GM12878 (cell line): ENCODE measurements around the gene DET1. TPM values are rescaled to one million over a fixed set of nuclear protein-coding genes. Genes with fewer than 3 reads are reported as not detected.

Experiments used
- ATAC-seq: fragments of 200-7000 bp; cut with Tn5 transposase; 3 replicates; pipeline ENCODE4 v1.9.1; 2020; ENCODE audit warnings: mild to moderate bottlenecking, moderate library complexity
- BruUV-seq: library from RNA; stranded (reverse); fragments of 400-500 nt; replicated peaks from 2 replicates; lab custom pipeline; 2021; lab: Mats Ljungman, UMichigan
- CTCF ChIA-PET: fragments of 300-600 bp; sonication (Branson Sonifier 250); formaldehyde crosslinking; extraction: SDS; loops from one replicate; lab custom pipeline; 2021; ENCODE audit warnings: inconsistent platforms; lab: Yijun Ruan, JAX
- POLR2A ChIA-PET: fragments of 350-600 bp; formaldehyde crosslinking; extraction: SDS; loops from one replicate; lab custom pipeline; 2021; ENCODE audit warnings: inconsistent platforms; lab: Charles Lee
- RAD21 ChIA-PET: fragments of 300-600 bp; sonication (Branson Sonifier 250); formaldehyde crosslinking; loops from one replicate; lab custom pipeline; 2023; ENCODE audit warnings: antibody characterized with exemption; ENCODE audit not compliant: unreplicated experiment; lab: Charles Lee
- SMC1A ChIA-PET: fragments of 300-600 bp; sonication (Branson Sonifier 250); formaldehyde crosslinking; loops from one replicate; lab custom pipeline; 2023; ENCODE audit not compliant: unreplicated experiment, uncharacterized antibody; lab: Charles Lee
- DNase-seq: peaks from one replicate; pipeline ENCODE4 v3.0.0-alpha.2; 2011; ENCODE audit warnings: low read depth, low spot score
- FAIRE-seq: peaks from 3 replicates; lab custom pipeline; 2011; peaks lifted over from hg19 to GRCh38; lab: Jason Lieb, UNC
- H2AFZ ChIP-seq: 2 replicates; pipeline ENCODE4 v1.6.0; 2011; ENCODE audit warnings: low read depth, low read length, control low read depth; ENCODE audit not compliant: control insufficient read depth
- H3K27ac ChIP-seq: 2 replicates; pipeline ENCODE4 v1.5.1; 2011; ENCODE audit warnings: control low read depth; ENCODE audit not compliant: control insufficient read depth, insufficient read depth
- H3K27me3 ChIP-seq, 2 experiments: replicated peaks in 1 of 2; 2 replicates each; pipeline versions ENCODE4 v1.6.0 to v1.6.1; 2011; ENCODE audit warnings: low read length in 1 of 2; ENCODE audit not compliant: control insufficient read depth in 2 of 2, insufficient read depth in 2 of 2
- H3K36me3 ChIP-seq, 2 experiments: 2 replicates each; pipeline ENCODE4 v1.5.1; 2011; ENCODE audit warnings: low read length in 1 of 2; ENCODE audit not compliant: control insufficient read depth in 2 of 2, insufficient read depth in 2 of 2
- H3K4me1 ChIP-seq: 2 replicates; pipeline ENCODE4 v1.6.1; 2011; ENCODE audit warnings: mild to moderate bottlenecking, low read length, moderate library complexity, mixed read lengths; ENCODE audit not compliant: control insufficient read depth, insufficient read depth
- H3K4me2 ChIP-seq: 2 replicates; pipeline ENCODE4 v1.6.0; 2011; ENCODE audit warnings: control low read depth; ENCODE audit not compliant: control insufficient read depth, insufficient read depth
- H3K4me3 ChIP-seq: fragments of 200-600 bp; sonication (generic); 2 replicates; pipeline ENCODE4 v1.5.1; 2016
- H3K79me2 ChIP-seq: 2 replicates; pipeline ENCODE4 v1.6.0; 2011; ENCODE audit warnings: low read length; ENCODE audit not compliant: control insufficient read depth, insufficient read depth
- H3K9ac ChIP-seq: 2 replicates; pipeline ENCODE4 v1.8.0; 2011; ENCODE audit warnings: low read length, control low read depth, mixed read lengths; ENCODE audit not compliant: control insufficient read depth, insufficient read depth
- H3K9me3 ChIP-seq: replicated peaks from 3 replicates; pipeline ENCODE4 v1.5.1; 2011; ENCODE audit warnings: mild to moderate bottlenecking, low read length; ENCODE audit not compliant: control insufficient read depth, insufficient read depth
- H4K20me1 ChIP-seq: 2 replicates; pipeline ENCODE4 v1.6.0; 2011; ENCODE audit not compliant: control insufficient read depth, insufficient read depth
- BHLHE40 ChIP-seq, 2 experiments: fragments of 450-650 bp in 1 of 2; IDR thresholded peaks; 2 replicates each; pipeline ENCODE4 v1.6.1; 2011 to 2017; ENCODE audit warnings: low read depth in 2 of 2, borderline replicate concordance in 1 of 2, improper control_type of control experiment in 1 of 2, low read length in 1 of 2, mild to moderate bottlenecking in 1 of 2
- JUND ChIP-seq: IDR thresholded peaks from 2 replicates; pipeline ENCODE4 v1.6.1; 2012; ENCODE audit warnings: low read depth, mild to moderate bottlenecking, low read length, improper control_type of control experiment, moderate library complexity
- KDM1A ChIP-seq: fragments of 200-600 bp; sonication (generic); IDR thresholded peaks from 2 replicates; pipeline ENCODE4 v1.6.1; 2016; ENCODE audit warnings: borderline replicate concordance
- MYC ChIP-seq: IDR thresholded peaks from 2 replicates; pipeline ENCODE4 v1.6.1; 2011; ENCODE audit warnings: mild to moderate bottlenecking, low read length, moderate library complexity, inconsistent platforms; ENCODE audit not compliant: insufficient read depth, insufficient replicate concordance, insufficient read length, severe bottlenecking
- NFXL1 ChIP-seq: fragments of 450-650 bp; IDR thresholded peaks from 2 replicates; pipeline ENCODE4 v1.6.1; 2017; ENCODE audit warnings: antibody characterized with exemption, mild to moderate bottlenecking, borderline replicate concordance
- NFYB ChIP-seq: IDR thresholded peaks from 2 replicates; pipeline ENCODE4 v1.6.1; 2011; ENCODE audit warnings: low read depth, mild to moderate bottlenecking, low read length, improper control_type of control experiment, moderate library complexity; ENCODE audit not compliant: insufficient read depth
- RUNX3 ChIP-seq: IDR thresholded peaks from 2 replicates; pipeline ENCODE4 v1.6.1; 2012; ENCODE audit warnings: low read length, inconsistent platforms
- SMAD5 ChIP-seq: IDR thresholded peaks from 2 replicates; pipeline ENCODE4 v1.6.1; 2016; ENCODE audit warnings: antibody characterized with exemption, low read depth
- SRF ChIP-seq, 2 experiments: IDR thresholded peaks; 2 replicates each; pipeline ENCODE4 v1.6.1; 2011; ENCODE audit warnings: low read depth in 2 of 2, low read length in 2 of 2, mild to moderate bottlenecking in 1 of 2, moderate library complexity in 1 of 2
- SUZ12 ChIP-seq: fragments of 200-600 bp; sonication (generic); IDR thresholded peaks from one replicate; pipeline ENCODE4 v1.6.1; 2018; ENCODE audit warnings: antibody characterized with exemption, mild to moderate bottlenecking; ENCODE audit not compliant: unreplicated experiment
- TBL1XR1 ChIP-seq: IDR thresholded peaks from 2 replicates; pipeline ENCODE4 v1.6.1; 2012; ENCODE audit warnings: low read depth, low read length, improper control_type of control experiment
- TCF7 ChIP-seq: IDR thresholded peaks from 2 replicates; pipeline ENCODE4 v1.6.1; 2014; ENCODE audit warnings: antibody characterized with exemption, borderline replicate concordance
- WGBS: methylation state at CpG from one replicate; pipeline ENCODE4 v1.1.6; 2016; ENCODE audit warnings: low lambda C conversion rate; ENCODE audit not compliant: insufficient replicate concordance, insufficient coverage; ENCODE audit errors: missing lambda C conversion rate; 5-methylcytosine and 5-hydroxymethylcytosine counted together
- in situ Hi-C: fragments of 300-500 bp; cut with MboI; formaldehyde crosslinking; loops from 9 replicates; pipeline ENCODE4 v1.14.3; 2018; ENCODE audit warnings: mixed read lengths
- intact Hi-C: fragments of 100-400 bp; cut with micrococcal nuclease; formaldehyde crosslinking; loops from one replicate; pipeline ENCODE4 v1.14.2; 2022; ENCODE audit not compliant: unreplicated experiment
- polyA plus RNA-seq, 11 experiments: library from polyadenylated mRNA; depleted of rRNA in 4 of 11; unstranded in 6 of 11; stranded (reverse) in 5 of 11; fragments of >200 nt; fragmentation: Nextera tagmentation in 4 of 11; fragmentation: Illumina TruSeq in 1 of 11; extraction: Ambion mirVana in 4 of 11; extraction: Trizol in 1 of 11; gene quantifications; 1 replicate in 1 of 11; 2 replicates in 10 of 11; pipeline versions ENCODE4 v1.2.1 to v1.2.3, GENCODE V29; 2011 to 2016; ENCODE audit warnings: inconsistent platforms in 2 of 11, missing spikeins in 2 of 11, low read depth in 1 of 11
- total RNA-seq, 4 experiments: library from RNA; depleted of rRNA in 3 of 4; stranded (reverse); fragments of >200 nt in 3 of 4; fragmentation: Illumina TruSeq in 1 of 4; extraction: Trizol in 1 of 4; gene quantifications; 2 replicates each; pipeline versions ENCODE4 v1.2.1 to v1.2.3, GENCODE V29; 2013 to 2021
- TF ChIP-seq, protein P1 (sequence below): fragments of 450-650 bp; IDR thresholded peaks from 2 replicates; pipeline ENCODE4 v1.6.1; 2017; ENCODE audit warnings: antibody characterized with exemption, mild to moderate bottlenecking, moderate library complexity

The DET1 gene
- total and polyA plus RNA-seq, 10 of the 15 experiments (the other 5 are each of a cell fraction or from before 2014, with no cell fraction given), result 0.16 to 2.7 (median 1.4) TPM

DNA sequence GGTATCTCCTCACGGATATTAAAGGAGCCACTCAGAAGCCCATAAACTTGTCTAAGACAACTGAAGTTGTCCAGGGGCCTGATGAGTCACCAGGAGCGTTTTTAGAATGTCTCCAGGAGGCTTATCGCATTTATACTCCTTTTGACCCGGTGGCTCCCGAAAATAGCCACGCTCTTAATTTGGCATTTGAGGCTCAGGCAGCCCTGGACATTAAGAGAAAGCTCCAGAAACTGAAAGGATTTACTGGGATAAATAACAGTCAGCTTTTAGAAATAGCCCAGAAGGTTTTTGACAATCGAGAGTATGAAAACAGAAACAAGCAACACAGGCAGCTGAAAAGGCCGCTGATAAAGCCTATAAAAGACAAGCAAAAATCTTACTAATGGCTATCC lies 4.1 kb downstream of the DET1 start:
- ATAC-seq (no peak), DNase-seq (no peak), FAIRE-seq (no peak)
- ChIA-PET CTCF (no interaction called here), RAD21 (no interaction called here), POLR2A (no interaction called here), SMC1A (no interaction called here)
- Histone ChIP-seq H3K36me3 (no peaks in the 10 kb centered on the region), H2AFZ (no peak overlapping the region), H3K27me3 (no peaks in the 10 kb centered on the region), H3K4me3 (no peak overlapping the region), H3K9me3 (no peaks in the 10 kb centered on the region; the same call in 2 of the 3 replicates), H3K27ac (no peak overlapping the region), H3K4me2 (no peak overlapping the region), H3K79me2 (no peaks in the 10 kb centered on the region; the same call in 1 of the 2 replicates), H3K9ac (no peak overlapping the region), H3K4me1 (no peaks in the 10 kb centered on the region; the same call in 1 of the 2 replicates), H4K20me1 (no peaks in the 10 kb centered on the region)
- TF ChIP-seq TCF7, result no peak
- TF ChIP-seq KDM1A, result no peak
- WGBS, result 92% methylated on average over 8 of the region's 8 CpGs
- intact Hi-C loops (no loop called here), in situ Hi-C loops (no loop called here)
- BruUV-seq, result no TSS peak

DNA sequence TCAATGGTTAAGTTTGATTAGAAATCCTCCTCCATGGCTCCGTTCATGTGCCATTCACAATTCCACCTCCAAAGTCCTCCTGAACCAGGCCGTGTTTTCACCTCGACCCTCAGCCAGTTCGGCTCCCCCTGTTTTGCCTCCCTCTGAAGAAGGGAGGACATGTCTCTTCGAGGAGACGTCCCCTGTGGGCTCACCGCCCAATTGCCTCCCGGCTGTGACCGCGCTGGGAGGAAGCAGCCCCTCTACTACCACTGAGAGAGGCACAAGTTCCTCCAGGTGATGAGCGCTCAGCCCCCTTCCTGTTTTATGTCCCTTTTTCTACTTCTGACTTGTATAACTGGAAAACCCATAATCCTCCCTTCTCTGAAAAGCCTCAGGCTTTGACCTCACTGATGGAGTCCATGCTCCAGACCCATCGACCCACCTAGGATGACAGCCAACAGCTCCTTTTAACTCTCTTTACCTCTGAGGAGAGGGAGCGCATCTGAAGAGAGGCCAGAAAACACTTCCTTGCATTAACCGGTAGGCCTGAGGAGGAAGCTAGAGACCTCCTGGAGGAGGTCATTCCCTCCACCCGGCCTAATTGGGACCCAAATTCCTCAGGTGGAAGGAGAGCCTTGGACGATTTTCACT lies 4.7 kb downstream of the DET1 start:
- Histone ChIP-seq H3K4me3 (no peak overlapping the region), H2AFZ (no peak overlapping the region), H3K79me2 (no peaks in the 10 kb centered on the region; the same call in 1 of the 2 replicates), H3K27ac (no peak overlapping the region), H4K20me1 (no peaks in the 10 kb centered on the region), H3K4me2 (no peak overlapping the region), H3K9me3 (no peaks in the 10 kb centered on the region; the same call in 2 of the 3 replicates), H3K27me3 (no peaks in the 10 kb centered on the region), H3K4me1 (no peaks in the 10 kb centered on the region; the same call in 1 of the 2 replicates), H3K9ac (no peak overlapping the region), H3K36me3 (no peaks in the 10 kb centered on the region)
- FAIRE-seq (no peak), ATAC-seq (no peak), DNase-seq (no peak)
- SMC1A ChIA-PET, result no interaction called here
- CTCF ChIA-PET, result no interaction called here
- intact Hi-C loops (no loop called here), in situ Hi-C loops (no loop called here)
- RAD21 ChIA-PET, result no interaction called here
- WGBS, result 92% methylated on average over 16 of the region's 16 CpGs
- BruUV-seq, result no TSS peak
- POLR2A ChIA-PET, result no interaction called here
- TF ChIP-seq BHLHE40 (IDR thresholded peaks at IDR 0.05; ENCODE audit: borderline replicate concordance in 1 of 2, low read depth in 2 of 2, low read length in 1 of 2), result no peak
- no peak for TF ChIP-seq RUNX3
- TF ChIP-seq TBL1XR1, result no peak
- no peak for TF ChIP-seq MYC
- TF ChIP-seq SRF (IDR thresholded peaks at IDR 0.05; ENCODE audit: low read depth in 2 of 2, low read length in 2 of 2), result no peak
- TF ChIP-seq SUZ12, result no peak
- TF ChIP-seq NFXL1, result no peak
- no peak for TF ChIP-seq NFYB
- no peak for TF ChIP-seq KDM1A
- no peak for TF ChIP-seq SMAD5
- TF ChIP-seq JUND, result no peak
- TF ChIP-seq, protein P1, sequence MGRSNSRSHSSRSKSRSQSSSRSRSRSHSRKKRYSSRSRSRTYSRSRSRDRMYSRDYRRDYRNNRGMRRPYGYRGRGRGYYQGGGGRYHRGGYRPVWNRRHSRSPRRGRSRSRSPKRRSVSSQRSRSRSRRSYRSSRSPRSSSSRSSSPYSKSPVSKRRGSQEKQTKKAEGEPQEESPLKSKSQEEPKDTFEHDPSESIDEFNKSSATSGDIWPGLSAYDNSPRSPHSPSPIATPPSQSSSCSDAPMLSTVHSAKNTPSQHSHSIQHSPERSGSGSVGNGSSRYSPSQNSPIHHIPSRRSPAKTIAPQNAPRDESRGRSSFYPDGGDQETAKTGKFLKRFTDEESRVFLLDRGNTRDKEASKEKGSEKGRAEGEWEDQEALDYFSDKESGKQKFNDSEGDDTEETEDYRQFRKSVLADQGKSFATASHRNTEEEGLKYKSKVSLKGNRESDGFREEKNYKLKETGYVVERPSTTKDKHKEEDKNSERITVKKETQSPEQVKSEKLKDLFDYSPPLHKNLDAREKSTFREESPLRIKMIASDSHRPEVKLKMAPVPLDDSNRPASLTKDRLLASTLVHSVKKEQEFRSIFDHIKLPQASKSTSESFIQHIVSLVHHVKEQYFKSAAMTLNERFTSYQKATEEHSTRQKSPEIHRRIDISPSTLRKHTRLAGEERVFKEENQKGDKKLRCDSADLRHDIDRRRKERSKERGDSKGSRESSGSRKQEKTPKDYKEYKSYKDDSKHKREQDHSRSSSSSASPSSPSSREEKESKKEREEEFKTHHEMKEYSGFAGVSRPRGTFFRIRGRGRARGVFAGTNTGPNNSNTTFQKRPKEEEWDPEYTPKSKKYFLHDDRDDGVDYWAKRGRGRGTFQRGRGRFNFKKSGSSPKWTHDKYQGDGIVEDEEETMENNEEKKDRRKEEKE, result no peak
